SK-N-SH treated with all-trans-retinoic acid at 6 μM for 48 hours (cell line): ENCODE data around the gene LARGE1.

Source experiments
- ATAC-seq: fragments of 200-7000 bp; cut with Tn5 transposase; 3 replicates; pipeline ENCODE4 v1.9.1; 2020; ENCODE audit warnings: mild to moderate bottlenecking, moderate library complexity
- BACH2 ChIP-seq: fragments of 250-450 bp; sonication (Bioruptor Pico); IDR thresholded peaks from 2 replicates; pipeline ENCODE4 v1.9.0; 2021; ENCODE audit warnings: mild to moderate bottlenecking, borderline replicate concordance
- CSDC2 ChIP-seq: fragments of 250-450 bp; sonication (Bioruptor Pico); IDR thresholded peaks from 2 replicates; pipeline ENCODE4 v1.5.0; 2020; ENCODE audit warnings: mild to moderate bottlenecking, moderate library complexity
- ESRRG ChIP-seq: fragments of 250-450 bp; sonication (Bioruptor Pico); IDR thresholded peaks from 2 replicates; pipeline ENCODE4 v1.6.1; 2021; ENCODE audit warnings: mild to moderate bottlenecking
- GLIS3 ChIP-seq: fragments of 250-450 bp; sonication (Bioruptor Pico); IDR thresholded peaks from 2 replicates; pipeline ENCODE4 v1.5.0; 2020; ENCODE audit warnings: mild to moderate bottlenecking, moderate library complexity
- ISL1 ChIP-seq: fragments of 250-450 bp; sonication (Bioruptor Pico); IDR thresholded peaks from 2 replicates; pipeline ENCODE4 v2.1.2; 2022; ENCODE audit warnings: mild to moderate bottlenecking, moderate library complexity
- OSR1 ChIP-seq: fragments of 250-450 bp; sonication (Bioruptor Pico); IDR thresholded peaks from 2 replicates; pipeline ENCODE4 v1.8.0; 2022; ENCODE audit warnings: moderate library complexity, mild to moderate bottlenecking, inconsistent platforms
- PPARA ChIP-seq: fragments of 250-450 bp; sonication (Bioruptor Pico); IDR thresholded peaks from 2 replicates; pipeline ENCODE4 v1.5.0; 2020; ENCODE audit warnings: mild to moderate bottlenecking, borderline replicate concordance
- RARB ChIP-seq: fragments of 250-450 bp; sonication (Bioruptor Pico); IDR thresholded peaks from 2 replicates; pipeline ENCODE4 v1.8.0; 2021; ENCODE audit warnings: mild to moderate bottlenecking, moderate library complexity
- SNAI2 ChIP-seq: fragments of 250-450 bp; sonication (Bioruptor Pico); IDR thresholded peaks from 2 replicates; pipeline ENCODE4 v1.5.0; 2020; ENCODE audit warnings: mild to moderate bottlenecking, moderate library complexity
- TCF4 ChIP-seq: fragments of 250-450 bp; sonication (Bioruptor Pico); IDR thresholded peaks from 2 replicates; pipeline ENCODE4 v1.8.0; 2021; ENCODE audit warnings: mild to moderate bottlenecking, moderate library complexity, borderline replicate concordance
- TOX ChIP-seq: fragments of 250-450 bp; sonication (Bioruptor Pico); IDR thresholded peaks from 2 replicates; pipeline ENCODE4 v1.8.0; 2021; ENCODE audit warnings: mild to moderate bottlenecking, moderate library complexity, borderline replicate concordance
- ZC3H10 ChIP-seq: fragments of 250-450 bp; sonication (Bioruptor Pico); IDR thresholded peaks from 2 replicates; pipeline ENCODE4 v1.5.1; 2021; ENCODE audit warnings: mild to moderate bottlenecking, moderate library complexity
- ZFP3 ChIP-seq: fragments of 250-450 bp; sonication (Bioruptor Pico); IDR thresholded peaks from 2 replicates; pipeline ENCODE4 v1.5.0; 2020; ENCODE audit warnings: mild to moderate bottlenecking, moderate library complexity
- ZFP30 ChIP-seq: fragments of 450-650 bp; formaldehyde crosslinking; IDR thresholded peaks from 2 replicates; pipeline ENCODE4 v1.5.0; 2022; ENCODE audit warnings: mild to moderate bottlenecking, moderate library complexity
- ZNF565 ChIP-seq: fragments of 450-650 bp; formaldehyde crosslinking; conservative IDR thresholded peaks from 2 replicates; pipeline ENCODE4 v1.5.0; 2020; ENCODE audit warnings: low read depth, mild to moderate bottlenecking, moderate library complexity
- ZNF70 ChIP-seq: fragments of 450-650 bp; formaldehyde crosslinking; IDR thresholded peaks from 2 replicates; pipeline ENCODE4 v1.5.0; 2020; ENCODE audit warnings: mild to moderate bottlenecking, moderate library complexity
- ZNF8 ChIP-seq: fragments of 450-650 bp; formaldehyde crosslinking; IDR thresholded peaks from 2 replicates; pipeline ENCODE4 v1.5.0; 2020; ENCODE audit warnings: mild to moderate bottlenecking, moderate library complexity
- TF ChIP-seq, protein P1 (sequence below): fragments of 250-450 bp; sonication (Bioruptor Pico); IDR thresholded peaks from 2 replicates; pipeline ENCODE4 v1.5.0; 2020; ENCODE audit warnings: mild to moderate bottlenecking, moderate library complexity
- TF ChIP-seq, protein P2 (sequence below): fragments of 250-450 bp; sonication (Bioruptor Pico); IDR thresholded peaks from 2 replicates; pipeline ENCODE4 v1.5.1; 2020; ENCODE audit warnings: low read depth, mild to moderate bottlenecking, moderate library complexity
- TF ChIP-seq, protein P3 (sequence below): fragments of 250-450 bp; sonication (Bioruptor Pico); IDR thresholded peaks from 2 replicates; pipeline ENCODE4 v1.8.0; 2020; ENCODE audit warnings: mild to moderate bottlenecking, moderate library complexity, borderline replicate concordance
- TF ChIP-seq, protein P4 (sequence below): fragments of 250-450 bp; sonication (Bioruptor Pico); IDR thresholded peaks from 2 replicates; pipeline ENCODE4 v1.8.0; 2021; ENCODE audit warnings: low read depth, mild to moderate bottlenecking, moderate library complexity, borderline replicate concordance
- TF ChIP-seq, protein P5 (sequence below): fragments of 250-450 bp; sonication (Bioruptor Pico); IDR thresholded peaks from 2 replicates; pipeline ENCODE4 v1.5.1; 2021; ENCODE audit warnings: mild to moderate bottlenecking, moderate library complexity

Gene LARGE1

DNA sequence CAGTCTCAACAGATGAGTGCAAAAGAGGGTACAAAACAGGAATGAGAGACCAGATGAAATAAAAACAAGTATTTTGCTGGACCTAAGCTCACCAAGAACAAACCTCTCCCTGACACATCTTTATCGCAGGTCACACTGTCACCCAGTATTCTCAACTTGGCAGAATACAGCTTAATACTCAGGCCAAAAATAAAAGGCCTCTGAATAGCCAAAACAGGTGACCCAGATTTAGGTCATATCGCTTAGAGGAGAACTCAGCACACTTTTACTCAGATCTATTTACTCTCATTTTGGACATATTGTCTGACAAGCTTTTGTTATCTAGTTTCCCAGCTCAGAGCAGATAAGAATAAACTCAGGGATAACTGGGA, 645.2 kb downstream of the LARGE1 start (continued):
- TF ChIP-seq RARB, result no peak
- TF ChIP-seq CSDC2, result no peak
- no peak for TF ChIP-seq GLIS3 (CRISPR knock-in tag)
- TF ChIP-seq, protein P1, sequence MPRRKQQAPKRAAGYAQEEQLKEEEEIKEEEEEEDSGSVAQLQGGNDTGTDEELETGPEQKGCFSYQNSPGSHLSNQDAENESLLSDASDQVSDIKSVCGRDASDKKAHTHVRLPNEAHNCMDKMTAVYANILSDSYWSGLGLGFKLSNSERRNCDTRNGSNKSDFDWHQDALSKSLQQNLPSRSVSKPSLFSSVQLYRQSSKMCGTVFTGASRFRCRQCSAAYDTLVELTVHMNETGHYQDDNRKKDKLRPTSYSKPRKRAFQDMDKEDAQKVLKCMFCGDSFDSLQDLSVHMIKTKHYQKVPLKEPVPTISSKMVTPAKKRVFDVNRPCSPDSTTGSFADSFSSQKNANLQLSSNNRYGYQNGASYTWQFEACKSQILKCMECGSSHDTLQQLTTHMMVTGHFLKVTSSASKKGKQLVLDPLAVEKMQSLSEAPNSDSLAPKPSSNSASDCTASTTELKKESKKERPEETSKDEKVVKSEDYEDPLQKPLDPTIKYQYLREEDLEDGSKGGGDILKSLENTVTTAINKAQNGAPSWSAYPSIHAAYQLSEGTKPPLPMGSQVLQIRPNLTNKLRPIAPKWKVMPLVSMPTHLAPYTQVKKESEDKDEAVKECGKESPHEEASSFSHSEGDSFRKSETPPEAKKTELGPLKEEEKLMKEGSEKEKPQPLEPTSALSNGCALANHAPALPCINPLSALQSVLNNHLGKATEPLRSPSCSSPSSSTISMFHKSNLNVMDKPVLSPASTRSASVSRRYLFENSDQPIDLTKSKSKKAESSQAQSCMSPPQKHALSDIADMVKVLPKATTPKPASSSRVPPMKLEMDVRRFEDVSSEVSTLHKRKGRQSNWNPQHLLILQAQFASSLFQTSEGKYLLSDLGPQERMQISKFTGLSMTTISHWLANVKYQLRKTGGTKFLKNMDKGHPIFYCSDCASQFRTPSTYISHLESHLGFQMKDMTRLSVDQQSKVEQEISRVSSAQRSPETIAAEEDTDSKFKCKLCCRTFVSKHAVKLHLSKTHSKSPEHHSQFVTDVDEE (CRISPR knock-in tag), result no peak

DNA sequence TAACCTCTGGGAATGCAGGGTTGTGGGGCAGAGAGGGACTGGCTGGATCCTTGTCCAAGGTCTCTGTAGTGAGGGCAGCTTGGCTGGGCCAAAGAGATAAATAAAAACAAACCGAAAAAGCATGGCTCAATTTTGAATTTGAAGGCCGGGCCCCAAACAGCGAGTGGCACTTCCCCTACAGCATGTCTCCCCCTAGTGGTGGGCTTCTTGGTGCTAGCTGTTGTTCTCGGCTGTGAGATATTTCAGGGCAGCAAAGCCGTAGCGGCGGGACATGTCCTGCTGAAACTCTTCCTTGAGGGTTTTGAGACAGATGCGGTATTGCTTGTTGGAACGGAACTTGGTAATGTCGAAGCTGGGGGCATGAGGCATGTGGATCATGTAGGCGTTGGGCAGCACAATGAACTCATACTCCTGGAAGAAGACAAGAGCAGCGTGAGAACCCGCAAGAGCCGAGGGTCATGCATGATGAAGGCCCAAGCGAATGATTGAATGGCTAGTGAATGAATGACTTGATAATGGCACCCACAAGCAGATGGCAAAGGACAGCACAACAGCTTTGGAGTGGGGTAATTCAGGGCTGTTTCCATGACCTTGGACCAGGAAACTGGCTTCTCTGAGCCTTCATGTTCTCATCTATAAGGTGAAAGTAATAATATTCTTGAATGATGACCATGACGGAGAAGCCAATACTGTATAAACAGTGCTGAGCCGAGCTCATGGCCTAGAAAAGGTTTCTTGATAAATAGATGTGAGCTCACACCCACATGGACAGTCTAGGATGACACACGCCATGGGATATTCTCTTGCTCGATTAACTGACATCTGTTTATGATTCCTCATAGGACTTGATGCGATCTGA, 645.8 kb downstream of the LARGE1 start:
- TF ChIP-seq OSR1 (CRISPR knock-in tag), result no peak
- TF ChIP-seq, protein P2, sequence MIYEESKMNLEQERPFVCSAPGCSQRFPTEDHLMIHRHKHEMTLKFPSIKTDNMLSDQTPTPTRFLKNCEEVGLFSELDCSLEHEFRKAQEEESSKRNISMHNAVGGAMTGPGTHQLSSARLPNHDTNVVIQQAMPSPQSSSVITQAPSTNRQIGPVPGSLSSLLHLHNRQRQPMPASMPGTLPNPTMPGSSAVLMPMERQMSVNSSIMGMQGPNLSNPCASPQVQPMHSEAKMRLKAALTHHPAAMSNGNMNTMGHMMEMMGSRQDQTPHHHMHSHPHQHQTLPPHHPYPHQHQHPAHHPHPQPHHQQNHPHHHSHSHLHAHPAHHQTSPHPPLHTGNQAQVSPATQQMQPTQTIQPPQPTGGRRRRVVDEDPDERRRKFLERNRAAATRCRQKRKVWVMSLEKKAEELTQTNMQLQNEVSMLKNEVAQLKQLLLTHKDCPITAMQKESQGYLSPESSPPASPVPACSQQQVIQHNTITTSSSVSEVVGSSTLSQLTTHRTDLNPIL (CRISPR knock-in tag), result no peak
- no peak for TF ChIP-seq ZFP30 (CRISPR knock-in tag)
- no peak for TF ChIP-seq ZNF8
- TF ChIP-seq PPARA (CRISPR knock-in tag), result no peak
- no peak for TF ChIP-seq CSDC2
- ATAC-seq, result no peak

DNA sequence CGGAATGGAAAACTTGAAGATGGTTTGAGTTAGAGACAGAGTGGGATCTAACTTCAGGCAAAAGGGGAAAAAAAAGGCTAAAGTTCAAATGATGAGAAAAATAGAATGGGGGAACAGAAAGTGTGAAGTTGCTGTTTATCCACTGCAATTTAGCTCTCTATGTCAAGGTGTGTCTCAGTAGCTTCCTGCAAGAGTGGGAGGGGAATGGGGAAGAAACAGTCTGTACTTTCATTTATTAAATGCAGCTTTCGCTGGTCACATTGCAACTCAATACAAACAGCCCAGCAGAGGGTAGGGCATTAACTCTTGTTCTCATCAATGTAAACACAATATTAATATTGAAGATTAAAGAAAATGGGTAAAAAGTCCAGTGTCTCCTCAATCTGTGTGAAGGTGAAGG, 647.4 kb downstream of the LARGE1 start:
- ATAC-seq, result no peak

More for the DNA sequence above, 647.4 kb downstream of the LARGE1 start:
- TF ChIP-seq ZC3H10 (no peak), GLIS3 (CRISPR knock-in tag) (no peak), ISL1 (CRISPR knock-in tag) (no peak), OSR1 (CRISPR knock-in tag) (no peak), TOX (CRISPR knock-in tag) (no peak), ESRRG (CRISPR knock-in tag) (no peak), SNAI2 (no peak), BACH2 (CRISPR knock-in tag) (no peak), TCF4 (CRISPR knock-in tag) (no peak), ZNF565 (CRISPR knock-in tag) (no peak), ZFP3 (CRISPR knock-in tag) (no peak), ZNF70 (CRISPR knock-in tag) (no peak)
- TF ChIP-seq, protein P3, sequence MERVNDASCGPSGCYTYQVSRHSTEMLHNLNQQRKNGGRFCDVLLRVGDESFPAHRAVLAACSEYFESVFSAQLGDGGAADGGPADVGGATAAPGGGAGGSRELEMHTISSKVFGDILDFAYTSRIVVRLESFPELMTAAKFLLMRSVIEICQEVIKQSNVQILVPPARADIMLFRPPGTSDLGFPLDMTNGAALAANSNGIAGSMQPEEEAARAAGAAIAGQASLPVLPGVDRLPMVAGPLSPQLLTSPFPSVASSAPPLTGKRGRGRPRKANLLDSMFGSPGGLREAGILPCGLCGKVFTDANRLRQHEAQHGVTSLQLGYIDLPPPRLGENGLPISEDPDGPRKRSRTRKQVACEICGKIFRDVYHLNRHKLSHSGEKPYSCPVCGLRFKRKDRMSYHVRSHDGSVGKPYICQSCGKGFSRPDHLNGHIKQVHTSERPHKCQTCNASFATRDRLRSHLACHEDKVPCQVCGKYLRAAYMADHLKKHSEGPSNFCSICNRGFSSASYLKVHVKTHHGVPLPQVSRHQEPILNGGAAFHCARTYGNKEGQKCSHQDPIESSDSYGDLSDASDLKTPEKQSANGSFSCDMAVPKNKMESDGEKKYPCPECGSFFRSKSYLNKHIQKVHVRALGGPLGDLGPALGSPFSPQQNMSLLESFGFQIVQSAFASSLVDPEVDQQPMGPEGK (CRISPR knock-in tag), result no peak
- TF ChIP-seq, protein P1 (CRISPR knock-in tag), result no peak
- TF ChIP-seq, protein P2 (CRISPR knock-in tag), result no peak
- TF ChIP-seq, protein P4, sequence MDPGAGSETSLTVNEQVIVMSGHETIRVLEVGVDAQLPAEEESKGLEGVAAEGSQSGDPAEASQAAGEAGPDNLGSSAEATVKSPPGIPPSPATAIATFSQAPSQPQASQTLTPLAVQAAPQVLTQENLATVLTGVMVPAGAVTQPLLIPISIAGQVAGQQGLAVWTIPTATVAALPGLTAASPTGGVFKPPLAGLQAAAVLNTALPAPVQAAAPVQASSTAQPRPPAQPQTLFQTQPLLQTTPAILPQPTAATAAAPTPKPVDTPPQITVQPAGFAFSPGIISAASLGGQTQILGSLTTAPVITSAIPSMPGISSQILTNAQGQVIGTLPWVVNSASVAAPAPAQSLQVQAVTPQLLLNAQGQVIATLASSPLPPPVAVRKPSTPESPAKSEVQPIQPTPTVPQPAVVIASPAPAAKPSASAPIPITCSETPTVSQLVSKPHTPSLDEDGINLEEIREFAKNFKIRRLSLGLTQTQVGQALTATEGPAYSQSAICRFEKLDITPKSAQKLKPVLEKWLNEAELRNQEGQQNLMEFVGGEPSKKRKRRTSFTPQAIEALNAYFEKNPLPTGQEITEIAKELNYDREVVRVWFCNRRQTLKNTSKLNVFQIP, result no peak
- TF ChIP-seq, protein P5, sequence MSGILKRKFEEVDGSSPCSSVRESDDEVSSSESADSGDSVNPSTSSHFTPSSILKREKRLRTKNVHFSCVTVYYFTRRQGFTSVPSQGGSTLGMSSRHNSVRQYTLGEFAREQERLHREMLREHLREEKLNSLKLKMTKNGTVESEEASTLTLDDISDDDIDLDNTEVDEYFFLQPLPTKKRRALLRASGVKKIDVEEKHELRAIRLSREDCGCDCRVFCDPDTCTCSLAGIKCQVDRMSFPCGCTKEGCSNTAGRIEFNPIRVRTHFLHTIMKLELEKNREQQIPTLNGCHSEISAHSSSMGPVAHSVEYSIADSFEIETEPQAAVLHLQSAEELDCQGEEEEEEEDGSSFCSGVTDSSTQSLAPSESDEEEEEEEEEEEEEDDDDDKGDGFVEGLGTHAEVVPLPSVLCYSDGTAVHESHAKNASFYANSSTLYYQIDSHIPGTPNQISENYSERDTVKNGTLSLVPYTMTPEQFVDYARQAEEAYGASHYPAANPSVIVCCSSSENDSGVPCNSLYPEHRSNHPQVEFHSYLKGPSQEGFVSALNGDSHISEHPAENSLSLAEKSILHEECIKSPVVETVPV, result no peak
- TF ChIP-seq, all 23 proteins: peak for 0
